Measurements from ENCODE around the gene PLEKHG4.

- TF ChIP-seq, protein P1, sequence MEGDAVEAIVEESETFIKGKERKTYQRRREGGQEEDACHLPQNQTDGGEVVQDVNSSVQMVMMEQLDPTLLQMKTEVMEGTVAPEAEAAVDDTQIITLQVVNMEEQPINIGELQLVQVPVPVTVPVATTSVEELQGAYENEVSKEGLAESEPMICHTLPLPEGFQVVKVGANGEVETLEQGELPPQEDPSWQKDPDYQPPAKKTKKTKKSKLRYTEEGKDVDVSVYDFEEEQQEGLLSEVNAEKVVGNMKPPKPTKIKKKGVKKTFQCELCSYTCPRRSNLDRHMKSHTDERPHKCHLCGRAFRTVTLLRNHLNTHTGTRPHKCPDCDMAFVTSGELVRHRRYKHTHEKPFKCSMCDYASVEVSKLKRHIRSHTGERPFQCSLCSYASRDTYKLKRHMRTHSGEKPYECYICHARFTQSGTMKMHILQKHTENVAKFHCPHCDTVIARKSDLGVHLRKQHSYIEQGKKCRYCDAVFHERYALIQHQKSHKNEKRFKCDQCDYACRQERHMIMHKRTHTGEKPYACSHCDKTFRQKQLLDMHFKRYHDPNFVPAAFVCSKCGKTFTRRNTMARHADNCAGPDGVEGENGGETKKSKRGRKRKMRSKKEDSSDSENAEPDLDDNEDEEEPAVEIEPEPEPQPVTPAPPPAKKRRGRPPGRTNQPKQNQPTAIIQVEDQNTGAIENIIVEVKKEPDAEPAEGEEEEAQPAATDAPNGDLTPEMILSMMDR (IDR thresholded peaks at IDR 0.05 in 2 of 3, conservative IDR thresholded peaks at IDR 0.05 in 1 of 3; ENCODE audit: borderline replicate concordance in 1 of 3, insufficient read depth in 1 of 3, low read depth in 2 of 3, low read length in 2 of 3) = no peak
- TF ChIP-seq REST (IDR thresholded peaks at IDR 0.05; ENCODE audit: low read depth) = no peak
- no peak for TF ChIP-seq POLR2AphosphoS5 (IDR thresholded peaks at IDR 0.05; ENCODE audit: low read depth, low read length)
- no peak for TF ChIP-seq EZH2 (IDR thresholded peaks at IDR 0.05)
- TF ChIP-seq EGR1 (IDR thresholded peaks at IDR 0.05; ENCODE audit: low read depth) = no peak
- TF ChIP-seq ZFX (IDR thresholded peaks at IDR 0.05) = no peak
Observed at GRCh38 chr16:67282447-67282805, 3.1 kb downstream of the PLEKHG4 start.

All from HCT116 (cell line).